A549 treated with AZD2906 at 1 μM for 4 hours (cell line): ENCODE data around the gene MTMR6. TPM values are rescaled to one million over a fixed set of nuclear protein-coding genes. Genes with fewer than 3 reads are reported as not detected.

Source experiments
- total RNA-seq: library from RNA; stranded (reverse); fragments of 200-300 nt; extraction: Qiagen RNA extraction; gene quantifications from 5 replicates; pipeline ENCODE4 v1.2.3, GENCODE V29; 2022

MTMR6 gene
- total RNA-seq: 7.6 to 10.3 TPM (median 8.8 TPM) in 5 replicates

GRCh38 chr13:25286969-25287961 lies at the start of gene MTMR6:
Gene MTMR6 (minus strand): TSS chr13:25287488. CDS start chr13:25287247, 241 bp downstream.

GRCh38 chr13:25301347-25302113 lies 14.2 kb upstream of the MTMR6 start, which contains the start of gene NUP58:
Gene NUP58 (plus strand): TSS chr13:25301625. CDS start chr13:25301774, 149 bp downstream.

Other genes starting within 250 kb of the MTMR6 start
- gene PABPC3, start 191.4 kb downstream of the MTMR6 start, total RNA-seq: 0.10 to 0.18 TPM (median 0.16 TPM) in 5 replicates
- gene AMER2, start 115.2 kb downstream of the MTMR6 start, total RNA-seq: not detected in 5 replicates
- 16.4 to 21.2 TPM (median 17.2 TPM) in 5 replicates for gene NUP58, start 14.1 kb upstream of the MTMR6 start, total RNA-seq
- 0.01 to 0.07 TPM (median 0.02 TPM) in 3 of 5 replicates, not detected in the others for gene ATP8A2, start 84.5 kb upstream of the MTMR6 start, total RNA-seq